ENCODE results near the gene SLC22A5.

Gene SLC22A5

GRCh38 chr5:132386644-132387286 lies 17.3 kb downstream of the SLC22A5 start:
- POLR2A ChIA-PET: interaction anchor here (0.7 to 1.3 kb wide), 5 partner anchors 93 to 351 kb away, joined by 3 to 5 read pairs (median 3); partner anchors contain the start of genes KIF3A and SLC22A4
- no peak overlapping the region for H3K4me3 ChIP-seq (ENCODE audit: low read depth, low read length)
- no peaks in the 10 kb centered on the region for H3K9me3 ChIP-seq (ENCODE audit: control insufficient read depth, insufficient read depth, low read depth, low read length)
- CTCF ChIA-PET: interaction anchor here (0.6 to 7.6 kb wide), 34 partner anchors 8 to 759 kb away, joined by 3 to 140 read pairs (median 4); partner anchors contain the start of genes P4HA2 and SLC22A5
- H3K36me3 ChIP-seq (ENCODE audit: control insufficient read depth in 2 of 2, insufficient read depth in 1 of 2, low read length in 2 of 2): peaks cover 0 to 71% of the 10 kb centered on the region in 2 experiments; a peak in 1 of 3 replicates
- H3K4me1 ChIP-seq (ENCODE audit: control insufficient read depth, insufficient read depth, low read length): no peaks in the 10 kb centered on the region
- no peak overlapping the region for H3K27ac ChIP-seq (ENCODE audit: extremely low read depth, low read depth, low read length)
- TF ChIP-seq ZNF488 (tag by site-specific recombination; IDR thresholded peaks at IDR 0.05) (no peak), ZNF707 (tag by site-specific recombination; IDR thresholded peaks at IDR 0.05) (no peak), ZNF426 (tag by site-specific recombination; IDR thresholded peaks at IDR 0.05) (no peak), ZNF148 (tag by site-specific recombination; IDR thresholded peaks at IDR 0.05; ENCODE audit: borderline replicate concordance) (no peak), REST (tag by site-specific recombination; IDR thresholded peaks at IDR 0.05) (no peak), ZBTB17 (tag by site-specific recombination; IDR thresholded peaks at IDR 0.05) (no peak), ZNF184 (tag by site-specific recombination; IDR thresholded peaks at IDR 0.05) (no peak), GLIS1 (tag by site-specific recombination; IDR thresholded peaks at IDR 0.05) (no peak), GLIS2 (tag by site-specific recombination; IDR thresholded peaks at IDR 0.05) (peak; percentile 68), ZNF580 (tag by site-specific recombination; IDR thresholded peaks at IDR 0.05) (no peak), YY2 (tag by site-specific recombination; IDR thresholded peaks at IDR 0.05) (0 out of 2 replicates have a peak, but pooled peaks have one; percentile 19), ZNF654 (tag by site-specific recombination; IDR thresholded peaks at IDR 0.05; ENCODE audit: low read depth) (peak; percentile 67), ZNF24 (tag by site-specific recombination; IDR thresholded peaks at IDR 0.05) (no peak), ZBTB10 (tag by site-specific recombination; IDR thresholded peaks at IDR 0.05) (peak; percentile 75), ZNF394 (tag by site-specific recombination; IDR thresholded peaks at IDR 0.05; ENCODE audit: borderline replicate concordance) (0 out of 2 replicates have a peak, but pooled peaks have one; percentile 26), ZFP41 (tag by site-specific recombination; IDR thresholded peaks at IDR 0.05; ENCODE audit: borderline replicate concordance) (no peak), CTCF (tag by site-specific recombination; IDR thresholded peaks at IDR 0.05) (peak; percentile 67; the same call in 1 of the 2 replicates), GFI1B (tag by site-specific recombination; IDR thresholded peaks at IDR 0.05) (no peak), PRDM10 (tag by site-specific recombination; IDR thresholded peaks at IDR 0.05) (peak; percentile 88), ZNF354C (tag by site-specific recombination; IDR thresholded peaks at IDR 0.05; ENCODE audit: borderline replicate concordance, low read depth) (no peak), ZNF114 (tag by site-specific recombination; IDR thresholded peaks at IDR 0.05) (no peak)

Data from HEK293 (cell line).